ENCODE data around the gene DOCK4.

DOCK4 gene

DNA sequence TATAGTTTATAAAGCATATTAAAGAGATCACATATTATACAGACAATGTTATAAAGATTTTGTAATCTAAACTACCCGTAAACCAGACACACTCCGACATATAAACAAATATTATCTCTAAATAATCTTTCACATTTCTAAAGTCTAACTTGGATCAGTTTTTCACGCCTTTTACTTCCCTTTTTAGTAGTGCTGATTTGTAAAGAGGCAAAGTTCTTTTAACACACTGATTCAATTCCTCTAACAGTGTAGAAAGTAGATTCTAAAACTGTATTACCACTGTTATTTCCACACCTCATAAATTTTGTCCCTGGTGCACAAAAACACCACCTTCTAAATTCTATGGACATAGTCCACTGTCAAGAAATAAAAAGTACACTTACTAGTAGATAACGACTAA is 230.9 kb downstream of the DOCK4 start:
- no peak overlapping the region for H3K9ac ChIP-seq
- H3K27me3 ChIP-seq (ENCODE audit: insufficient read depth, low read depth), result no peaks in the 10 kb centered on the region
- no peak overlapping the region for H2AFZ ChIP-seq (ENCODE audit: low read depth)
- peaks cover 6% of the 10 kb centered on the region for H3K4me1 ChIP-seq (ENCODE audit: low read depth, poor library complexity, severe bottlenecking)
- no peaks in the 10 kb centered on the region for H3K36me3 ChIP-seq (ENCODE audit: insufficient read depth)
- no peak overlapping the region for H3K27ac ChIP-seq
- no peaks in the 10 kb centered on the region for H4K20me1 ChIP-seq (ENCODE audit: insufficient read depth)
- no peaks in the 10 kb centered on the region for H3K79me2 ChIP-seq (ENCODE audit: insufficient read depth, low read depth)
- no peak overlapping the region for H3K4me3 ChIP-seq (IDR thresholded peaks at IDR 0.05; ENCODE audit: insufficient read depth, low read depth, low read length)
- TF ChIP-seq, protein P1, sequence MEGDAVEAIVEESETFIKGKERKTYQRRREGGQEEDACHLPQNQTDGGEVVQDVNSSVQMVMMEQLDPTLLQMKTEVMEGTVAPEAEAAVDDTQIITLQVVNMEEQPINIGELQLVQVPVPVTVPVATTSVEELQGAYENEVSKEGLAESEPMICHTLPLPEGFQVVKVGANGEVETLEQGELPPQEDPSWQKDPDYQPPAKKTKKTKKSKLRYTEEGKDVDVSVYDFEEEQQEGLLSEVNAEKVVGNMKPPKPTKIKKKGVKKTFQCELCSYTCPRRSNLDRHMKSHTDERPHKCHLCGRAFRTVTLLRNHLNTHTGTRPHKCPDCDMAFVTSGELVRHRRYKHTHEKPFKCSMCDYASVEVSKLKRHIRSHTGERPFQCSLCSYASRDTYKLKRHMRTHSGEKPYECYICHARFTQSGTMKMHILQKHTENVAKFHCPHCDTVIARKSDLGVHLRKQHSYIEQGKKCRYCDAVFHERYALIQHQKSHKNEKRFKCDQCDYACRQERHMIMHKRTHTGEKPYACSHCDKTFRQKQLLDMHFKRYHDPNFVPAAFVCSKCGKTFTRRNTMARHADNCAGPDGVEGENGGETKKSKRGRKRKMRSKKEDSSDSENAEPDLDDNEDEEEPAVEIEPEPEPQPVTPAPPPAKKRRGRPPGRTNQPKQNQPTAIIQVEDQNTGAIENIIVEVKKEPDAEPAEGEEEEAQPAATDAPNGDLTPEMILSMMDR (conservative IDR thresholded peaks at IDR 0.05; ENCODE audit: low read depth, low read length), result no peak
- no peak overlapping the region for H3K4me2 ChIP-seq

DNA sequence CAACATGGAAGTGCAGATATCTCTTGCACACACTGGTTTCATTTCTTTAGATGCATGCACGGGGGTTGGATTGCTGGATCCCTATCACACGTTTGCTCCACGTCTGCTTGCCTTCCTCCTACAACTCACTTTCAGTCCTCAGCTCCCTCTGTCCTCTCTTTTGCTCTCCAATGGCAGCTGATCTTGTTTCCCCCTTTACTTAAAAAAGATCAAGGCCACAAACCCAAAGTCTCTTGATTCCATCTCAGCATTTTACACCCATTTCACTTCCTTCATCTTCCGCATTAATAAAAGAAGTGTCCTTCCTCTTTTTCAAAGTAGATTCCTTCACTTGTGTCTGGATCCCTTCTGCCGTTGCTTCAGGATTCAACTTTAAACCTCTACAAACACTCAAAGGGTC is 245.2 kb downstream of the DOCK4 start:
- no peak overlapping the region for H3K4me3 ChIP-seq (IDR thresholded peaks at IDR 0.05; ENCODE audit: insufficient read depth, low read depth, low read length)
- H3K9ac ChIP-seq, result no peak overlapping the region
- no peak overlapping the region for H3K4me2 ChIP-seq
- H3K4me1 ChIP-seq (ENCODE audit: low read depth, poor library complexity, severe bottlenecking), result peaks cover 6% of the 10 kb centered on the region
- TF ChIP-seq, protein P1 (conservative IDR thresholded peaks at IDR 0.05; ENCODE audit: low read depth, low read length), result no peak
- H3K79me2 ChIP-seq (ENCODE audit: insufficient read depth, low read depth), result no peaks in the 10 kb centered on the region
- no peak overlapping the region for H3K27ac ChIP-seq
- no peak overlapping the region for H2AFZ ChIP-seq (ENCODE audit: low read depth)
- H3K36me3 ChIP-seq (ENCODE audit: insufficient read depth), result no peaks in the 10 kb centered on the region
- H3K27me3 ChIP-seq (ENCODE audit: insufficient read depth, low read depth), result no peaks in the 10 kb centered on the region
- no peaks in the 10 kb centered on the region for H4K20me1 ChIP-seq (ENCODE audit: insufficient read depth)

DNA sequence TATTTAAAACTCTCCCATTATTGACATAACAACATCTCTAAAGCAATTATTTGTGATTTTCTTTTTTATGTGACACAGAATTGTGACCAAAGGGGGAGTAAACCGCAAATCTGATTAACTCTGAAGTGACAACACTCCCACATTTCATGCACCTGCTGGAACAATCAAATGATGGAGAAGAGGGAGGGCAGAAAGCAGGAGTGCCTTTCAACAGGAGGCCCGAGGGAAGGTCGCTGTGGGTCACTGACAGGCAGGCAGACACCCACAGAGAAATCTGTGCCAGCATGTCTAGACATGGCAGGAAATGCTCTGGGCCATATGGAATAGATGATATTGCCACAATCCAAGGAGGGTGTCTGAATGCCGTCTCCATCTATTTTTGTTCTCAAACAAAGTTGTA is 247.3 kb downstream of the DOCK4 start:
- Histone ChIP-seq H3K79me2 (ENCODE audit: insufficient read depth, low read depth) (no peaks in the 10 kb centered on the region), H3K4me2 (no peak overlapping the region), H3K27me3 (ENCODE audit: insufficient read depth, low read depth) (no peaks in the 10 kb centered on the region), H3K27ac (no peak overlapping the region), H4K20me1 (ENCODE audit: insufficient read depth) (no peaks in the 10 kb centered on the region), H3K9ac (no peak overlapping the region), H2AFZ (ENCODE audit: low read depth) (no peak overlapping the region), H3K4me1 (ENCODE audit: low read depth, poor library complexity, severe bottlenecking) (peaks cover 6% of the 10 kb centered on the region), H3K36me3 (ENCODE audit: insufficient read depth) (no peaks in the 10 kb centered on the region), H3K4me3 (IDR thresholded peaks at IDR 0.05; ENCODE audit: insufficient read depth, low read depth, low read length) (no peak overlapping the region)
- TF ChIP-seq, protein P1 (conservative IDR thresholded peaks at IDR 0.05; ENCODE audit: low read depth, low read length), result no peak

DNA sequence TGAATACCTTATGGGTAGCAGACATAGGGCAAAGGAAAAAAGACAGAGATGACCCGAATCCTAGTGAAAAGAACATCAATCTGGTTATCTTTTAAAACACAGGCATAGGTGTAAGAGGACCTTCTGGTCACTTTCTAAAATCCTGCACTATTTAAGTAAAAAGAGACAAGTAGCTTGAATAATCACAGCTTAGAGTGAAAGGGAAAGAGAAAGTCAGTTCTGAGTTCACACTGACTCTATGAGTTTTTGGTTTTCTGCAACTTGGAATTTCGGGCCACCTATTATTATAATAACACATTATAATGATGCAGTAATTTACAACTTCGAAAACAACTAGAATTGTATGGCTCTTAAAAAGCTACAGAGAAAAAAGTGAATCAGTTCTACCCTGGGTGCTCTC is 247.8 kb downstream of the DOCK4 start:
- TF ChIP-seq, protein P1 (conservative IDR thresholded peaks at IDR 0.05; ENCODE audit: low read depth, low read length), result no peak
- H3K27me3 ChIP-seq (ENCODE audit: insufficient read depth, low read depth), result no peaks in the 10 kb centered on the region
- H3K9ac ChIP-seq, result no peak overlapping the region
- peaks cover 6% of the 10 kb centered on the region for H3K4me1 ChIP-seq (ENCODE audit: low read depth, poor library complexity, severe bottlenecking)
- no peak overlapping the region for H2AFZ ChIP-seq (ENCODE audit: low read depth)
- H3K4me2 ChIP-seq, result no peak overlapping the region
- H4K20me1 ChIP-seq (ENCODE audit: insufficient read depth), result no peaks in the 10 kb centered on the region
- H3K27ac ChIP-seq, result no peak overlapping the region
- no peaks in the 10 kb centered on the region for H3K79me2 ChIP-seq (ENCODE audit: insufficient read depth, low read depth)
- H3K4me3 ChIP-seq (IDR thresholded peaks at IDR 0.05; ENCODE audit: insufficient read depth, low read depth, low read length), result no peak overlapping the region
- H3K36me3 ChIP-seq (ENCODE audit: insufficient read depth), result no peaks in the 10 kb centered on the region

Data from KMS-11 (cell line).